Activated naive CD8-positive, alpha-beta T cell treated with anti-CD3 and anti-CD28 coated beads for 36 hours (primary cell): ENCODE data around the gene HNMT. TPM values are rescaled to one million over a fixed set of nuclear protein-coding genes. Genes with fewer than 3 reads are reported as not detected.

ENCODE experiments used
- DNase-seq: peaks from one replicate; pipeline ENCODE4 v3.0.0; 2021
- H3K27ac Mint-ChIP-seq: one replicate; pipeline ENCODE4 v1.8.0; 2022; ENCODE audit warnings: mild to moderate bottlenecking, moderate library complexity, mixed read lengths
- H3K27me3 Mint-ChIP-seq: one replicate; pipeline ENCODE4 v1.8.0; 2022; ENCODE audit warnings: mild to moderate bottlenecking, mixed read lengths
- H3K36me3 Mint-ChIP-seq: one replicate; pipeline ENCODE4 v1.8.0; 2021; ENCODE audit warnings: mild to moderate bottlenecking, mixed read lengths
- H3K4me1 Mint-ChIP-seq: one replicate; pipeline ENCODE4 v1.8.0; 2021; ENCODE audit warnings: mixed read lengths
- H3K4me3 Mint-ChIP-seq: one replicate; pipeline ENCODE4 v1.8.0; 2022; ENCODE audit warnings: mild to moderate bottlenecking, moderate library complexity, mixed read lengths
- H3K9me3 Mint-ChIP-seq: one replicate; pipeline ENCODE4 v1.8.0; 2022; ENCODE audit warnings: mixed read lengths
- total RNA-seq, 2 experiments: library from RNA; stranded (reverse); gene quantifications; one replicate each; pipeline ENCODE4 v1.2.3, GENCODE V29; 2021

The HNMT gene
- total RNA-seq, 2 experiments from 2014 or later = not detected

DNA sequence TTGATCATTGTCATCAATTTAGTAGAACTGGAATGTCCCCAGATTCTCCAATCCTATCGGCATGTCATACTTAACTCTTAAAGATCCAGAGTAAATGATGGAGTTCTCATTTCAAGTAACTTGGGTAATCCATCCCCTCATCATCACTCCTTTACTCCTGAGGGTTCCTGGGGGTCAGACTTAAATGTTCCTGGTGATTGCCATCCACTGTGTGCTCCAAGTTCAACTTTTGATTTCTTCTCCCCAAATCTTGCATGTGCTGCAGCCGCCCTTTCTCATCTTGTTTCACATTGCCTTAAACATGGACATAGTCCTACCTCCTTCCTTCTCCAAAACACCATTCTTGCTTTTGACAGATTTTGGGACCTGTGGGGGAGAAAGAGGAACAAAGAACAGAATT is 43.2 kb downstream of the HNMT start:
- H3K4me1 Mint-ChIP-seq = no peaks in the 10 kb centered on the region
- no peaks in the 10 kb centered on the region for H3K36me3 Mint-ChIP-seq
- DNase-seq = no peak
- no peaks in the 10 kb centered on the region for H3K27me3 Mint-ChIP-seq
- no peak overlapping the region for H3K27ac Mint-ChIP-seq
- no peaks in the 10 kb centered on the region for H3K9me3 Mint-ChIP-seq
- H3K4me3 Mint-ChIP-seq = no peak overlapping the region

DNA sequence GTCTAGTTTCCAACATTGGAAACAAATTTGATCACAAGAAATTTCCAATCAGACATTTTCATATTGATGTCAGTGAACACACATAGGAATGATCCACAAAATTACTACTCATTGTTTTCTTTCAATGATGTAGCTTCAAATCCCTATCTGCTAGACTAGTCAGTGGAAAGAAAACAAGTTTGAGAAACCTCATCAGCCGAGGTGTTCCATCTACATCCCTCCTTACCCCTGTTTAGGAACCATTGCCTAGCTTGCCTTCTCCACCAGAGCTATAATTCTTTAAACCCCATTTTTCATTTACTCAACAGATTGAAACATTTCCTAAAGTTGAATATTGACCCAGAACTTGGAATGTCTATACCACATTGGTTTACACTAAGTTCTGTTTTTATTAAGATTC is 45.3 kb downstream of the HNMT start:
- Mint-ChIP-seq H3K27ac (no peak overlapping the region), H3K4me3 (no peak overlapping the region), H3K9me3 (no peaks in the 10 kb centered on the region)

DNA sequence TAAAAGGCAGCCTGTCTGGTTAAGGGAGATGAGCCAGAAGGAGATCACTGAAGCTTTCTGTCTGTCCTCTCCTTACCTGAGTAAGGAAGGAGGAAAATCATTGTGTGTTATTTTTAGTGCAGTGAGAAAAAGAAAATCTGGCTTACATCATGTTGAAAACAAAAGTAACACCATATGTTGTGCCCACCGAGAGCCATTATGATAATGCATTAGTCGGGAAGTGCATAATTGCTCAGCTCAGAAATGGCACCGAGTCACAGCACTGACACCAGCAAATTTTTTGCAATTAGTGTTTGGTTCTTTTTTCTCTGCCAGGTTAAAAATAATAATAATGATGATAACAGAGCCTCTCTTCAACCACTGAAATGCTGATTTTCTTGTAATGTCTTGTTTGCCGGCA is 46.6 kb downstream of the HNMT start:
- Mint-ChIP-seq H3K9me3 (no peaks in the 10 kb centered on the region), H3K36me3 (no peaks in the 10 kb centered on the region), H3K4me3 (no peak overlapping the region), H3K4me1 (no peaks in the 10 kb centered on the region), H3K27me3 (no peaks in the 10 kb centered on the region), H3K27ac (no peak overlapping the region)
- no peak for DNase-seq

More for the DNA sequence above, 45.3 kb downstream of the HNMT start:
- Mint-ChIP-seq H3K36me3 (no peaks in the 10 kb centered on the region), H3K27me3 (no peaks in the 10 kb centered on the region), H3K4me1 (no peaks in the 10 kb centered on the region)
- DNase-seq = no peak

DNA sequence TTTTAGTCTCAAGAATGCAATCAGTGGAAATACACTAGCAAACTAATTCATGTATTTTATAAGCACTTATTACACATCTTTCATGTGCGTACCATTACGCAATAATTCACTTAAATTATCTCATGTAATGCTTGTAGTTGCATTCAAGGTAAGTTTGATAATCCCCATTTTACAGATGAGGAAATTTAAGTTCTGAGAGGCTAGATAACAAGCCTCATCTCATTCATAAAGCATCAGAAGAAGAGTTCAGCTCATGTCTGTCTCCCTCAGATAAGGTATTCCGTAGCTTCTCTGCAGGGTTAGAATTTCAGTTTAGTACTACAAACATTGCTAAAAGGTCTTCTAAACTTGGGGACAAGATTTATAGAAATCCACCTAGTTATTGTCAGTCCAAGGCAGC is 47.8 kb downstream of the HNMT start:
- Mint-ChIP-seq H3K4me3 (no peak overlapping the region), H3K9me3 (no peaks in the 10 kb centered on the region), H3K27me3 (no peaks in the 10 kb centered on the region), H3K4me1 (no peaks in the 10 kb centered on the region), H3K27ac (no peak overlapping the region), H3K36me3 (no peaks in the 10 kb centered on the region)
- DNase-seq = no peak

DNA sequence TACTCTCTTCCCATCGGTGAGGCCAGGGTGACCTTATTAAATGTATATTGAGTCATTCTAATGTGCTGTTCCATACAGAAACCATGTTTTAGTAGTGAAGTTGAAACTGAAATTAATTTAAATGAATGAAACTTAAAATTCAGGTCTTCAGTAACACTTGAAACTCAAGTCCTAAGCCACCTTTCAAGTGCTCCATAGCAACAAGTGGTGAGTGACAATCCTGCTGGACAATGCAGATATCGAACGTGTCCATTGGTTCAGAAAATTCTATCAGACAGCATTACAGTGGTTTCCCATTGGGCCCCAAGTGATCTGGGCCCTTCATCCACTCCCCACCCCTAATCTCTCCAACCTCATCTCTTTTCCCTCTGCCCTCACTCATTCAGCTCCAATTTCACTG is 48.7 kb downstream of the HNMT start:
- Mint-ChIP-seq H3K36me3 (no peaks in the 10 kb centered on the region), H3K4me1 (no peaks in the 10 kb centered on the region), H3K27ac (no peak overlapping the region), H3K9me3 (no peaks in the 10 kb centered on the region), H3K27me3 (no peaks in the 10 kb centered on the region), H3K4me3 (no peak overlapping the region)
- DNase-seq = no peak

DNA sequence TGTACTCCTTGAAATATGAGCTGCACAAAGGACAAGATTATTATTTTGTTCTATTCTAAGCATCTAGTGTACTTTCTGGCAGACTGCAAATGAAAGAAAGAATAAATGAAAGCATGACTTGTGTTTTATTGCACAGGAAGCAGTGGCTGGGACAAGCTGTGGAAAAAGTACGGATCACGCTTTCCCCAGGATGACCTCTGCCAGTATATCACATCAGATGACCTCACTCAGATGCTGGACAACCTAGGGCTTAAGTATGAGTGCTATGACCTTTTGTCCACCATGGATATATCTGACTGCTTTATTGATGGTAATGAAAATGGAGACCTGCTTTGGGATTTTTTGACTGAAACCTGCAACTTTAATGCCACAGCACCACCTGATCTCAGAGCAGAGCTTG is 49.4 kb downstream of the HNMT start:
- Mint-ChIP-seq H3K4me1 (no peaks in the 10 kb centered on the region), H3K36me3 (no peaks in the 10 kb centered on the region), H3K27me3 (no peaks in the 10 kb centered on the region), H3K9me3 (no peaks in the 10 kb centered on the region), H3K27ac (no peak overlapping the region), H3K4me3 (no peak overlapping the region)
- DNase-seq = no peak

DNA sequence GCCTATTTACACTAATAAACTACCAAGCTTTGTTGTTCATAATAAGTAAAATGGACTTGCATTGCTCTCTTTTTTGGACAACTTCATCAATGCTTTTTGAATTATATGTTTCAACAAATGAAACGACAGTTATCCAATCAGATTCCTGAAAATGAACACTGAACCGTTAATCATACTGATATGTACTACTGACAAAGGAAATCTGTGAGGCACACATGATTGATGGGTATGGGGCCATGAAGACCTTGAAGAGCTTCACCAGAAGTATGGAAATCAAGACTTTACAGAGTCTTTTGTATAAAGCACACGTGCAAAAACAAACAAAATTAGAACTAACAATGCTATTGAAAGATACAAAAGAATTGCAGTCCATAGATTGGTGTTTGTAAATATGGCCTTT is 51.2 kb downstream of the HNMT start:
- Mint-ChIP-seq H3K27ac (no peak overlapping the region), H3K27me3 (no peaks in the 10 kb centered on the region), H3K4me1 (no peaks in the 10 kb centered on the region), H3K9me3 (no peaks in the 10 kb centered on the region), H3K36me3 (no peaks in the 10 kb centered on the region), H3K4me3 (no peak overlapping the region)
- DNase-seq = no peak

DNA sequence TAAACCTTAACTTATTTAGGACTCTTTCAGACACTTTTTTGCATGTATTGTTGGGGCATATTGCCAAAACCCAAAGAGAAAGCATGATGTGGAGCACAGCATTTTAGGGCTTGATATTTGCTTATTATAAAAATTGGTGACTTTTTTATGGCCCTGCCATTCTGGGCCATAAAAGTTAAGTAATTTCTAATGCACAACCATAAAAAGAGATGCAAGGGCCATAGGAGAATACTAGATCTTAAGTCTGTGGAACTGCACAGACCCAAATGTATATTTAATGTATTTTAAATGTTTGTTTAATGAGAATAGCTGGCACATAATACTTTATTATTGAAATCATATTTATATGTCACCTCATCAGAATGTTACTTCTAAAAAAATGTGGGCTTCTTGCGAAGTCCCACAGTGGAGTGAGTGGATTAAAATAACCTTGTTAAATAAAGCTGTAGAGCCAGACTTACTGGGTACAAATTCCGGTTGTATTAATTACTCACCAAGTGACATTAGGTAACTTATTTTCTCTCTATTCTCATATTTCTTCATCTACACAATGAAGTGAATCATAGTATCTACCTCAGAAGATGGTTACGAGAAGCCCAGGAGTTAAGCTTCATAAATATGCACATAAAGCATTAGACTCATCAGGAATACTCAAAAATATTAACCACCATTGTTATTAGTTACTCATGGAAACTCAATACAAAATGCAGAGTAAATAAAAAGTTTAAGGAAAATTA is 52.2 kb downstream of the HNMT start:
- no peak for DNase-seq
- no peak overlapping the region for H3K4me3 Mint-ChIP-seq
- no peaks in the 10 kb centered on the region for H3K27me3 Mint-ChIP-seq
- H3K27ac Mint-ChIP-seq = no peak overlapping the region
- no peaks in the 10 kb centered on the region for H3K4me1 Mint-ChIP-seq
- H3K36me3 Mint-ChIP-seq = no peaks in the 10 kb centered on the region
- H3K9me3 Mint-ChIP-seq = no peaks in the 10 kb centered on the region

DNA sequence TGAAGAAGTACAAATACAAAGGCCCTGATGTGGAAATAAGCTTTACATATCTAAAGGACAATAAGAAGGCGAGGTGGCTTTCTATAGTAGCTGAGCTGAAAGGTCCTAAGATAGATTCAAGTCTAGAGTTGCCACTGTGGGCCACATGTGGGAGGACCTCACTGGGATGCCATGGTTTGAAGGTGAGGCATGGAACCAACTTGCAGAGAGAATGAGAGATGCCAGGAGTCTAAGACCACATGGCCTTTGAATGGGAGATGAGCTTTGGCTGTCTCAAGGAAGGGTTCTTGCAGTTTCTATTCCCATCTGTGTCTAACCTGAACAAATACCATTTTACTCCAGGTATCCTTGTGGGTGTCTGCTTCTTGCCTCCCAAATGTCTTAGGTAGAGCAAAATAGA is 53.6 kb downstream of the HNMT start:
- no peak for DNase-seq
- Mint-ChIP-seq H3K27me3 (no peaks in the 10 kb centered on the region), H3K27ac (no peak overlapping the region), H3K9me3 (no peaks in the 10 kb centered on the region), H3K36me3 (no peaks in the 10 kb centered on the region), H3K4me1 (no peaks in the 10 kb centered on the region), H3K4me3 (no peak overlapping the region)

DNA sequence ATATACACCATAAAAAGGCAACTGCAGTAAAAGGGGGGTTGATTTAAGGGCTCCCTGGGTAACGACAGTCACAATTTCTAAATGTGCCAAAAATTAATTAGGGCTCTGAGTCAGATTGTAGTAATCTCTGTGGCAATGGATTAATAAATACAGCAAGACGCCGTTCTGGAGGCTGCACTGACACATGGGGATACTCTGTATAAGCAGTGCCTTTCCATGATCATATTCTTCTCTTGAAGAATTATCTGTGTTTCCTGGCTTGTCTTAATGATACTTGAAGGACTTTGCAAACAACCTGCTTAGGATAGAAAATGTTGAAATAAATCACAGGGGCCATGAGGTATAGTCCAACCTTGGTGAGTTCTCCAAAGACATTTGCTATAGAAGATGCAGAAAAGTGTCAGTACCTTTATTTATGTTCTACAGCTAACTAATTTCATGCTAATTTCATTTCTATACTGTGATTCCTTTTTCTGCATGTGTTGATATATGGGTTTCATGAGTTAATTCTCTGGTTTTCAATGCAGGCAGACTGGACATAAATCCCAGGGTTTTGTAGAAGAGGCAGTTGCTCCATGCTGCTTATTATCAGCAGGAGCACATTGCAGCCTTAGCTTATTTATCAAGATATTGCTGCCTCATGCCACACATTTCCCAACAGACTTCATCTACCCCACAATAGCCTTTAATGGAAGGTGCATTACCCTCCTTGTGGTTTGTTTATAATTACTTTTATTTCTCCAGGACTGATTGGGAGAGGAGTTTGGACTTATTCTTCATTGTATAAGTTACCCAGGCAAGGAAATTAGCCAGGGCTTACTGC is 54.8 kb downstream of the HNMT start:
- no peaks in the 10 kb centered on the region for H3K9me3 Mint-ChIP-seq
- no peak overlapping the region for H3K27ac Mint-ChIP-seq
- H3K4me1 Mint-ChIP-seq = no peaks in the 10 kb centered on the region
- DNase-seq = no peak
- H3K27me3 Mint-ChIP-seq = no peaks in the 10 kb centered on the region
- no peak overlapping the region for H3K4me3 Mint-ChIP-seq
- no peaks in the 10 kb centered on the region for H3K36me3 Mint-ChIP-seq

DNA sequence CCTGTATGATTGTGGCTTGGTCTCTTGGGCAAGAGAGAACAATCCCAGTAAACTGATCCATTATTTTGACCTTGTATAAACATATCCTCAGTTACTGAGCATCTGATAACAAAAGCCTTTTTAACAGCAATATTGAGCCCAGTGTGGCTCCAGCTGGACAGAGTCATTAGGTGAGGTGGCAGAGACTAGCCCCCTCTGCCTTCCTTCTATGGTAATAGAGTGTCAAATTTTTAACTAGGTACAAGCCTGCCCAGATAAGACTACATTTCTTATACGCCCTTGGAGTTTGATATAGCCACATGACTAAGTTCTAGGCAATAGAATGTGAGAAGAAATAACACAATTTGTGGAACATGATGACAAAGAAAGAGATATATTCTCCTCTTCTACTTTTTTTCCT is 56.2 kb downstream of the HNMT start:
- Mint-ChIP-seq H3K27ac (no peak overlapping the region), H3K36me3 (no peaks in the 10 kb centered on the region), H3K4me3 (no peak overlapping the region), H3K4me1 (no peaks in the 10 kb centered on the region), H3K9me3 (no peaks in the 10 kb centered on the region), H3K27me3 (no peaks in the 10 kb centered on the region)
- DNase-seq = no peak

DNA sequence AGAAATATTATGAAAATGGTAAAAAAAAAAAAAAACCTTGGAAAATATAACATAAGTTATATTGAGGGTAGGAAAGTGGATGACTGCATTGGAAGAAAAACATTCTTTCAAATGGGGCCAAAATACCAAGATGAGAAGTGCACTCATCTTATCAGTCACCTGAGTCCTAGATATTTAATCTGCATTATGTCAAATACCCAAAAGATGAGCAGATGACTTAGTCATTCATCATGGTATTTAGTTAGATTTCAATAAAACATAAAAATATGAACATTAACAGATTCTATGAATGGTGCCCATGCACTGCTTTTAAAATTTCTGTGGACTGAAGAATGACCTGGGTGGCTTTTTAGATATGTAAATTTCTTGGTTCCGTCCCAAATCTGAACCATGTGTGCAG is 56.9 kb downstream of the HNMT start:
- no peak overlapping the region for H3K4me3 Mint-ChIP-seq
- no peaks in the 10 kb centered on the region for H3K9me3 Mint-ChIP-seq
- no peaks in the 10 kb centered on the region for H3K36me3 Mint-ChIP-seq
- no peak for DNase-seq
- H3K27ac Mint-ChIP-seq = no peak overlapping the region
- H3K4me1 Mint-ChIP-seq = no peaks in the 10 kb centered on the region
- no peaks in the 10 kb centered on the region for H3K27me3 Mint-ChIP-seq

DNA sequence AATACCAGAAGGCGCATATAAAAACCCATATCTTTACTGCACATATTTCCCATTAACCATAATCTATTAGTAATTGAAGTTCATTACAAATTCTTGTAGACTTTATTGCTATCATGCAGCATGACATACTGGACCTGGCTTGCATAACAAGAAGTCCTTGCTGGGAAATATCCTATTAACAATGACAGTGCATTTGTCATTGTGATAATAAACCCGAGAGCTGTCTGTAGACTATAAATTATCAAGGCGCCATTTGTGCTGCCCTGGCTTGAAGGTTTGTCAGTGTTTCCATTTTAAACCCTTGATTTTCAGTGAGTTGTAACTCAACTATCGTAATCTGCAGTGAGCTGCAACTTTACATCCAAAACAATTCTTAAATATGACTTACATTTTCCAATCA is 59.0 kb downstream of the HNMT start:
- DNase-seq = no peak
- Mint-ChIP-seq H3K27me3 (no peaks in the 10 kb centered on the region), H3K27ac (no peak overlapping the region), H3K4me1 (no peaks in the 10 kb centered on the region), H3K36me3 (no peaks in the 10 kb centered on the region), H3K4me3 (no peak overlapping the region), H3K9me3 (no peaks in the 10 kb centered on the region)

DNA sequence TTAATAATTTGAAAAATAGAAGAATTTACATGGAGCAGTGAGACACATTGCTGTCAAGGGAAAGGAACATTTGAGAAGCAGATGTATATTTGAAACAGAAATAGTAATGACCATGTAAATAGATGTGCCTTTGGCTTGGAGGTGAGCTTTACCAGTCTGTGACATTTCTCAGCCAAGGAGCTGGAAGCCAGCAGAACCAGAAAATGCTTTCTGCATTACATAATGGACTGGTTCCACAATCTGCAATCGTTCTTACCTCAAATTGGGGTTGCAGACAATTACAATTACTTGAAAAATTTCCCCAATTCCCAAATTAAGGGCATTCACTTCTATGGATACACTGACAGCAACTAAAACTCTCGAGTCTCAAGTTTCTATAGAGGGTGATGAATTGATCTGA is 59.7 kb downstream of the HNMT start:
- H3K27me3 Mint-ChIP-seq = no peaks in the 10 kb centered on the region
- H3K4me3 Mint-ChIP-seq = no peak overlapping the region
- no peaks in the 10 kb centered on the region for H3K36me3 Mint-ChIP-seq
- H3K27ac Mint-ChIP-seq = no peak overlapping the region
- no peaks in the 10 kb centered on the region for H3K4me1 Mint-ChIP-seq
- no peaks in the 10 kb centered on the region for H3K9me3 Mint-ChIP-seq
- DNase-seq = no peak

DNA sequence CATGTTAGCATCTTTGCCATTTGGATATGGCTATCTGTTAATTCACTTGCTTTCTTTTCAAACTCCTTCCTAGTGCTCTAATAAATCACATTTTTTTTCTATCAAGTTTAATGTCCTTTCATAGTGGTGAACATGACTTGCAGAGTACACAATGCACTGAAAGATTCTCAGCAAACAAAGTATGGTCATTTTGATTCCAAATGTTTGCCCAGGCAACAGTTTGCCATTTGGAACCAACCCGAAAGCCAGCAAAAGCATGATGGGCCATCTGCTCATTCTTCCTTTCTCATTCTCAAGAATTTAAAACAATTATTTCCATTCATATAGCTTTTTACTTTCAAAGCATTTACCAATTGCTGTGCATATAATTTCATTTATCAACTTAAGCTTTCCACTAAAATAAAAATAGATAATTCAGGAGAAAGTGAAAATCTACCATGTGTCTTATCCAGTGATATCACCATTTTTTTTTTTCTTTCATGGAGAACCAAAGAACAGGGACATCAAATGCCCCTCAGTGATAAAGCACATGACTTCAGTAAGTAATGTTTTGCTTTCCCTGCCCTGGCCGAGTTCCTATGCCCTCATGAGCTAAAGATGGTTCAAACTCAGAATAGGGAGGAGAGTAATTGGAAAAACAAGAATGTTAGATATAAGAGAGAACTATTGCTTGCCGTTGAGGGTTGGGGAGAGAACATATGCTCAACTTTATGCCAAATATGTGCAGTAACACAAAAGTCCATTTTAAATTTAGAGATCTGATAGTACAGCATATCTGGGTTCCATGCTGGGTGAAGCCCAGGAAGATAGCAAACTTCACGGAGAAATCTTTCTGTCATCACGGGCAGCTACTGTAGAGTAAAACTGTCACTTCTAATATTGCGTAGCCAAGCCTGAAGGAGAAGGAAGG is 62.1 kb downstream of the HNMT start:
- DNase-seq = no peak
- Mint-ChIP-seq H3K27ac (no peak overlapping the region), H3K4me3 (no peak overlapping the region), H3K36me3 (no peaks in the 10 kb centered on the region), H3K27me3 (no peaks in the 10 kb centered on the region), H3K4me1 (no peaks in the 10 kb centered on the region), H3K9me3 (no peaks in the 10 kb centered on the region)
